ENCODE measurements around the gene DNAJC10. TPM values are rescaled to one million over a fixed set of nuclear protein-coding genes. Genes with fewer than 3 reads are reported as not detected.

DNAJC10 gene
- total RNA-seq, 1 donor from 2014 or later = 68.2 TPM

DNA sequence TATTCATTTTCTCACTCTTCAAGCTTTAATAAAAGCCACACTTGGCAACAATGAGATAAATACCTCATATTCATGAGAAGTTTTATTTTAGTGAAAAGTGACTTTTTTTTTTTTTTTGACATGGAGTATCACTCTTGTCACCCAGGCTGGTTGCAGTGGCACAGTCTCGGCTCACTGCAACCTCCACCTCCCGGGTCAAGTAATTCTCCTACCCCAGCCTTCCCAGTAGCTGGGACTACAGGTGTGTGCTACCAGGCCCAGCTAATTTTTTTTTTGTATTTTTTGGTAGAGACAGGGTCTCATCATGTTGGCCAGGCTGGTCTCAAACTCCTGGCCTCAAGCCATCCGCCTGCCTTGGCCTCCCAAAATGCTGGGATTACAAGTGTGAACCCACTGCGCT is 103.4 kb downstream of the DNAJC10 start:
- intact Hi-C loops (cut with micrococcal nuclease) = no loop called here
- DNase-seq = no peak
- Mint-ChIP-seq H3K27ac (no peak overlapping the region), H3K36me3 (ENCODE audit: low read depth) (no peaks in the 10 kb centered on the region), H3K4me1 (no peaks in the 10 kb centered on the region), H3K4me3 (no peak overlapping the region), H3K27me3 (peaks cover 14% of the 10 kb centered on the region), H3K9me3 (no peaks in the 10 kb centered on the region)

- Mint-ChIP-seq H3K9me3 (no peaks in the 10 kb centered on the region), H3K4me3 (no peak overlapping the region), H3K4me1 (no peaks in the 10 kb centered on the region), H3K36me3 (ENCODE audit: low read depth) (no peaks in the 10 kb centered on the region), H3K27me3 (peaks cover 10% of the 10 kb centered on the region), H3K27ac (no peak overlapping the region)
- DNase-seq = no peak
- intact Hi-C loops (cut with micrococcal nuclease) = no loop called here
Observed at GRCh38 chr2:182821182-182821581, 105.1 kb downstream of the DNAJC10 start.

GRCh38 chr2:182822733-182823132 is 106.7 kb downstream of the DNAJC10 start:
- Mint-ChIP-seq H3K4me1 (no peaks in the 10 kb centered on the region), H3K4me3 (no peak overlapping the region), H3K27me3 (peaks cover 13% of the 10 kb centered on the region), H3K9me3 (no peaks in the 10 kb centered on the region), H3K36me3 (ENCODE audit: low read depth) (no peaks in the 10 kb centered on the region), H3K27ac (no peak overlapping the region)
- intact Hi-C loops (cut with micrococcal nuclease) = no loop called here
- no peak for DNase-seq

DNA sequence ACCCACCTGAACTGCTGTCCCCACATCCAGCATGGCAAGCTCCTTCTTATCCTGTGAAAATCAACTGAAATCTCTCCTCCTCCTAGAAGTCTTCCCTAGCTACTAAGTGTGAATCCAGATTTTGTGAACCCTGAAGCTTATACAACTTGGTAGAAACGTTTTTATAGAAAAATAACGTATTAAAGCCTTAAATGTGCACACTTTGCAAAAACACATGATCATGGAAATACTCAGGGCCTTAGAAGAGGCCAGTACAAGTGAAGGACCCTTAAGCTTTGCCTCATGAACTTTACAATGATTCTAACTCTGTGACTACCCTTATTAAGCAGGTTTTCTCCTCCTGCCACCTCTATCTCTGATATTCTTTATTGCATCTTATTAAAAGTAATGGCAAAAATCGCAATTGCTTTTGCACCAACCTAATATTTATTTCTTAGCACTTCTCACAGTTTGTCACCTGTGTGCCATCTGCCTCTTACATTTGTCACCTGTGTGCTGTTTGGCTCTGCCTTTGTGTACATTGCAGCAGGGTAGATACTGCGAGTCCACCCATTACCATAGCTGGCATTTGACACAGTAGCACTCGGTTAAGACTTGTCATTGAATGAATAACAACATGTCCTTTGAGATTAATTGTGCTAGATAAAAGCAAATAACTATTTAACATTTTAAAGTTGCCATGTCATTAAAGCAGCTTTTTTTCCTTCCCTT is 108.2 kb downstream of the DNAJC10 start:
- no peaks in the 10 kb centered on the region for H3K9me3 Mint-ChIP-seq
- H3K27me3 Mint-ChIP-seq = peaks cover 13% of the 10 kb centered on the region
- no peaks in the 10 kb centered on the region for H3K36me3 Mint-ChIP-seq (ENCODE audit: low read depth)
- H3K27ac Mint-ChIP-seq = no peak overlapping the region
- H3K4me3 Mint-ChIP-seq = no peak overlapping the region
- H3K4me1 Mint-ChIP-seq = no peaks in the 10 kb centered on the region
- intact Hi-C loops (cut with micrococcal nuclease) = no loop called here
- no peak for DNase-seq

GRCh38 chr2:182824767-182825158 is 108.7 kb downstream of the DNAJC10 start:
- intact Hi-C loops (cut with micrococcal nuclease) = no loop called here
- Mint-ChIP-seq H3K4me1 (no peaks in the 10 kb centered on the region), H3K27ac (no peak overlapping the region), H3K9me3 (no peaks in the 10 kb centered on the region), H3K27me3 (peaks cover 14% of the 10 kb centered on the region), H3K4me3 (no peak overlapping the region), H3K36me3 (ENCODE audit: low read depth) (no peaks in the 10 kb centered on the region)
- DNase-seq = no peak

GRCh38 chr2:182826064-182826463 is 110.0 kb downstream of the DNAJC10 start:
- no peaks in the 10 kb centered on the region for H3K9me3 Mint-ChIP-seq
- H3K4me3 Mint-ChIP-seq = no peak overlapping the region
- peaks cover 16% of the 10 kb centered on the region for H3K27me3 Mint-ChIP-seq
- no peaks in the 10 kb centered on the region for H3K36me3 Mint-ChIP-seq (ENCODE audit: low read depth)
- H3K4me1 Mint-ChIP-seq = no peaks in the 10 kb centered on the region
- intact Hi-C loops (cut with micrococcal nuclease) = no loop called here
- no peak for DNase-seq
- H3K27ac Mint-ChIP-seq = no peak overlapping the region

DNA sequence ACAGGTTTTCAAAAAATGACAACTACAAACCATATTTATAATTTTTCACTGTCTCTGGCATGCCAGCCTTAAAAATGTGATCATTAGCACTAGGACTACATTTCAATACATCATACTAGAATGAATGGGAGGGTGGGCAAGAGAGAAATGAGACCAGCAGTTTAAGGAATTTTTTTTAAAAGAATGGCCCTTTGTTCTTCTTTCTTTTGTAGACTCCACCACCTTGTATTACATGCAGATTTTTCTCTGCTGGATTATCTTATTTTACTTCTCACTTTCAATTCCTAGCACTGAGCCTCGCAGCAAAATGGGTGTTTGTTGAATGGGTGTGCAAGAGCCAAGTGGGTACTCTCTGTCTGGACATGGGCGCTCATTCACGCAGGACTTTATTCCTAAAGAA is 110.4 kb downstream of the DNAJC10 start:
- no peak overlapping the region for H3K27ac Mint-ChIP-seq
- H3K36me3 Mint-ChIP-seq (ENCODE audit: low read depth) = no peaks in the 10 kb centered on the region
- no peak overlapping the region for H3K4me3 Mint-ChIP-seq
- H3K4me1 Mint-ChIP-seq = no peaks in the 10 kb centered on the region
- H3K27me3 Mint-ChIP-seq = peaks cover 14% of the 10 kb centered on the region
- no peaks in the 10 kb centered on the region for H3K9me3 Mint-ChIP-seq
- intact Hi-C loops (cut with micrococcal nuclease) = no loop called here
- DNase-seq = no peak

DNA sequence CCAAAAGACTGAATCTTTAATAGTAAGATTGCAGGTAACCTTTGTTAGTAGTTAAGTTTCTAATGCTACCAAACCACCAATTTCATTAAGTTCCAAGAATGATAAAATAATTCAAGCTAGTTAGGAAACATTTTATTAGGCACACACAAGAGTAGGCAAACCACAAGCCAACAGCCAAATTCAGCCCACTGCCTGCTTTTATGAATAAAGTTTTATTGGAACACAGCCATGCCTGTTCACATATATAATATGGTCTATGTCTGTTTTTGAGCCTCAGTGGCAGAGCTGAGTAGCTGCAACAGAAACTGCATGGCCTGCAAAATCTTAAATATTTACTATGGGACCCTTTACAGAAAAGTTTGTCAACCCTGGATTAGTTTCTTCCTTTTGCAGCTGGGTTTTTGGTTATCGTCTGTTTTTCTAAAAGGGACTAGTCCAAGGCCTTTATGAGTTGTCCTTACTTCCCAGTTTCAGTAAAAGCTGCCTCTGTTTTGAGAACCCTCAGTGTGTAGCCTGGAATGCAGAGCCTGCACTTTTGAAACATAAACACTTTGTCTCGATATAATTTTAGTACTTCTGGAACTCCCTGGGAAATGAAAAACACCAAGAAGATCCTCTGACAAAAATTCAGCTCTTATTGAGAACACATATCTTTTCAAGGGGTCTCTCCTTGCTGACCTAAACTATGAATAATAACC is 111.3 kb downstream of the DNAJC10 start:
- Mint-ChIP-seq H3K4me3 (no peak overlapping the region), H3K4me1 (no peaks in the 10 kb centered on the region), H3K27me3 (peaks cover 16% of the 10 kb centered on the region), H3K36me3 (ENCODE audit: low read depth) (no peaks in the 10 kb centered on the region), H3K27ac (no peak overlapping the region), H3K9me3 (no peaks in the 10 kb centered on the region)
- no peak for DNase-seq
- intact Hi-C loops (cut with micrococcal nuclease) = no loop called here

- intact Hi-C loops (cut with micrococcal nuclease) = no loop called here
- Mint-ChIP-seq H3K4me3 (no peak overlapping the region), H3K27me3 (peaks cover 22% of the 10 kb centered on the region), H3K4me1 (no peaks in the 10 kb centered on the region), H3K36me3 (ENCODE audit: low read depth) (no peaks in the 10 kb centered on the region), H3K27ac (no peak overlapping the region), H3K9me3 (no peaks in the 10 kb centered on the region)
- no peak for DNase-seq
Observed at GRCh38 chr2:182831101-182831500, 115.0 kb downstream of the DNAJC10 start.

- peaks cover 19% of the 10 kb centered on the region for H3K27me3 Mint-ChIP-seq
- H3K4me3 Mint-ChIP-seq = no peak overlapping the region
- H3K36me3 Mint-ChIP-seq (ENCODE audit: low read depth) = no peaks in the 10 kb centered on the region
- intact Hi-C loops (cut with micrococcal nuclease) = no loop called here
- H3K9me3 Mint-ChIP-seq = no peaks in the 10 kb centered on the region
- no peak for DNase-seq
- no peaks in the 10 kb centered on the region for H3K4me1 Mint-ChIP-seq
- H3K27ac Mint-ChIP-seq = no peak overlapping the region
Observed at GRCh38 chr2:182831921-182832320, 115.9 kb downstream of the DNAJC10 start.

- H3K4me1 Mint-ChIP-seq = no peaks in the 10 kb centered on the region
- peaks cover 28% of the 10 kb centered on the region for H3K27me3 Mint-ChIP-seq
- no peak for DNase-seq
- intact Hi-C loops (cut with micrococcal nuclease) = no loop called here
- H3K27ac Mint-ChIP-seq = no peak overlapping the region
- H3K36me3 Mint-ChIP-seq (ENCODE audit: low read depth) = no peaks in the 10 kb centered on the region
- H3K9me3 Mint-ChIP-seq = no peaks in the 10 kb centered on the region
- H3K4me3 Mint-ChIP-seq = no peak overlapping the region
Observed at GRCh38 chr2:182833084-182833854, 117.2 kb downstream of the DNAJC10 start.

DNA sequence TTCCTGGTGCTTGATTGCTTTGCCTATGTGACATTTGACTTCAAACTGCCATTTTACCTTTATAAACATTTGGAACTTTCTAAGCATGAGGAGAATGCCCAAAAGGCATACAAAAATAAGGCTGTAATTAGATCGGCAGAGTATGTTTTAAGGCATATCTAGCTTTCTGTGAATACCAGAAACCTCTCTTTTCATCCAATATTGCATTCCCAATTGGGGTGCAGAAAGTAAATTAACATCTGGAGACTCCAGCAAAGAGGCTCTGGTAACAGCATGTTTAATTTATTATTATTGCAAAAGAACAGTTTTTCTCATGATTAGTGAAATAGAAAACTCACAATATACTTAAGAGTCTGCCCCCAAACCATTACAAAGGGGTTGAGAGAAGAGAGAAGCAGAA is 118.2 kb downstream of the DNAJC10 start:
- Mint-ChIP-seq H3K4me3 (no peak overlapping the region), H3K36me3 (ENCODE audit: low read depth) (no peaks in the 10 kb centered on the region), H3K9me3 (no peaks in the 10 kb centered on the region), H3K27ac (no peak overlapping the region), H3K4me1 (no peaks in the 10 kb centered on the region), H3K27me3 (peaks cover 33% of the 10 kb centered on the region)
- DNase-seq = no peak
- intact Hi-C loops (cut with micrococcal nuclease) = no loop called here

DNA sequence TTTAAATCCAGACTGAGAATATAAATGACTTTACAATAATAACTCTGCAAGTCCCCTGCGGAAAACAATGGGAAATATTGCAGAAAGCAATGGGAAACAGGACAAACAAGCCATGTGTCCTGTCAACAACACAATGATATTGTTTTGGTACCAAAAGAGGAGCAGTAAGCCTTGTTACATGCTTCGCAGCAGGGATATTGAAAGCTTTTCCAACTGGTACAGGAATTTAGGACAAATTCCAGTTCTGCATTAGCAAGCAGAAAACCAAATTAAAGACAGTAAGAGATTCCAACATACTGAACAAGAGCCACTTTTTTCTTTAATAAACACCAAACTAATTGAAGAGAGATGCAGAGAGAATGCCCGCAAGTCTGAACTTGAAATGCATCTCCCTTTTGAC is 120.4 kb downstream of the DNAJC10 start:
- DNase-seq = no peak
- intact Hi-C loops (cut with micrococcal nuclease) = no loop called here

More for the DNA sequence above, 120.4 kb downstream of the DNAJC10 start:
- no peaks in the 10 kb centered on the region for H3K36me3 Mint-ChIP-seq (ENCODE audit: low read depth)
- no peak overlapping the region for H3K27ac Mint-ChIP-seq
- no peaks in the 10 kb centered on the region for H3K4me1 Mint-ChIP-seq
- H3K27me3 Mint-ChIP-seq = peaks cover 33% of the 10 kb centered on the region
- no peaks in the 10 kb centered on the region for H3K9me3 Mint-ChIP-seq
- no peak overlapping the region for H3K4me3 Mint-ChIP-seq
